ENCODE measurements around the gene SRSF3. TPM values are rescaled to one million over a fixed set of nuclear protein-coding genes. Genes with fewer than 3 reads are reported as not detected.
A peak's percentile ranks its signal among the peaks of the same experiment; 100 is the strongest.

The SRSF3 gene
- total RNA-seq, 3 donors from 2014 or later: 163 to 425 (median 276) TPM

DNA sequence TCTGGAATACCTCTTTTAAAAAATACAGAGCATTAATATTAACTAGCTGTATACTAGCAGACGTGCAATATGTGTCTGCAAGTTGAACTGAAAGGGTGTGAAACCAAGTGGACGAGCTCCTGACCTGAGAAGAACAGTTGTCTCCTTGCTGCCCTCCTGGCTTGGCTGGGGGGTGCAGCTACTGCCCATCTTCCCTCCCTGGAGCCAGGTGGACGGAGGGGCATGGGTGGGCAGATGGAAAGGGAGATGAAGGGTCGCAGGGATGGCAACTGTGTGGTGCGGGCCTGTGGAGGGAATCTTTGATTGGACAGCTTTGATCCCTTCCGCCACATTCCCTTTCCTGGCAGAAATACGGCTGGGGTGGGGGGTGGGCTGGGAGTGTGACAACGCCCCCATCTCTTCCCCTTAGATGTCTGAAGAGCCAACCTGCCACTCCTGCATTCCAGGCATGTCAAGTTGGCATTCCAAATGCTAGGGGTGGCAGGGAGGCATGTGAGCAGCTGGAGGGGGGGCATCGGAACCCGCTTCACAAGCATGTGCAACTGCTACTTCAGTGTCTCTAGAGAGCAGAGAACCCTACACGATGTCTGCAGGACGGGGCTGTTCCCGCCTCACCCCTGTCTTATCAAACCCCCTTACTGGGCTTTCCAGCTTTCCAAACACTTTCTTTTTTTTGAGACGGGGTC lies 37.3 kb downstream of the SRSF3 start:
- DNase-seq (ENCODE audit: low spot score in 2 of 2): no peak
- TF ChIP-seq POLR2A (IDR thresholded peaks at IDR 0.05) (no peak), POLR2AphosphoS5 (IDR thresholded peaks at IDR 0.05) (no peak)
- TF ChIP-seq, protein P1, sequence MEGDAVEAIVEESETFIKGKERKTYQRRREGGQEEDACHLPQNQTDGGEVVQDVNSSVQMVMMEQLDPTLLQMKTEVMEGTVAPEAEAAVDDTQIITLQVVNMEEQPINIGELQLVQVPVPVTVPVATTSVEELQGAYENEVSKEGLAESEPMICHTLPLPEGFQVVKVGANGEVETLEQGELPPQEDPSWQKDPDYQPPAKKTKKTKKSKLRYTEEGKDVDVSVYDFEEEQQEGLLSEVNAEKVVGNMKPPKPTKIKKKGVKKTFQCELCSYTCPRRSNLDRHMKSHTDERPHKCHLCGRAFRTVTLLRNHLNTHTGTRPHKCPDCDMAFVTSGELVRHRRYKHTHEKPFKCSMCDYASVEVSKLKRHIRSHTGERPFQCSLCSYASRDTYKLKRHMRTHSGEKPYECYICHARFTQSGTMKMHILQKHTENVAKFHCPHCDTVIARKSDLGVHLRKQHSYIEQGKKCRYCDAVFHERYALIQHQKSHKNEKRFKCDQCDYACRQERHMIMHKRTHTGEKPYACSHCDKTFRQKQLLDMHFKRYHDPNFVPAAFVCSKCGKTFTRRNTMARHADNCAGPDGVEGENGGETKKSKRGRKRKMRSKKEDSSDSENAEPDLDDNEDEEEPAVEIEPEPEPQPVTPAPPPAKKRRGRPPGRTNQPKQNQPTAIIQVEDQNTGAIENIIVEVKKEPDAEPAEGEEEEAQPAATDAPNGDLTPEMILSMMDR (IDR thresholded peaks at IDR 0.05): no peak
- Histone ChIP-seq H3K4me1 (peaks cover 0 to 3% of the 10 kb centered on the region in 2 donors), H3K36me3 (no peaks in the 10 kb centered on the region), H3K27me3 (no peaks in the 10 kb centered on the region), H3K9me3 (no peaks in the 10 kb centered on the region), H3K27ac (no peak overlapping the region), H3K4me3 (no peak overlapping the region)
- intact Hi-C loops (cut with DNase I; ENCODE audit: low total_unique reads): loop anchor here (10.0 kb wide), 1 partner anchor 123 kb away; no protein-coding TSS in a partner anchor

DNA sequence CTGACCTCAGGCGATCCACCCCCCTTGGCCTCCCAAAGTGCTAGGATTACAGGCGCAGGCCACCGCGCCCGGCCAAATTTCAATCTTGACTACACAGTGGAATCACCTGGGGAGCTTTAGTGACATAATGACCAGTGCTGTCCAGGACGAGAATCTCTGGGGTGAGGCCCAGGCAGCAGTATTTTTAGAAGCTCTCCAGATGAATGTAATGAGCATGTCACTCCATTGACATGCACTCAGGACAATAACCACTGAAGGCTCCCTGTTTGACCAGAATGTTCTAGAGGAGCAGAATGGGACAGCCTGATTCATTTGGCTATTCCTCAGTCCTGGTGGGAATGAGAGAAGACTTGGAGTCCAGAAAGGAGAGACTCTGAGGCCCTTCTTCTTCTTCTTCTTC lies 39.2 kb downstream of the SRSF3 start:
- H3K27me3 ChIP-seq: no peaks in the 10 kb centered on the region
- TF ChIP-seq, protein P1 (IDR thresholded peaks at IDR 0.05): no peak
- no peak for TF ChIP-seq POLR2A (IDR thresholded peaks at IDR 0.05)
- TF ChIP-seq POLR2AphosphoS5 (IDR thresholded peaks at IDR 0.05): no peak
- intact Hi-C loops (cut with DNase I; ENCODE audit: low total_unique reads): loop anchor here (10.0 kb wide), 1 partner anchor 121 kb away; no protein-coding TSS in a partner anchor

DNA sequence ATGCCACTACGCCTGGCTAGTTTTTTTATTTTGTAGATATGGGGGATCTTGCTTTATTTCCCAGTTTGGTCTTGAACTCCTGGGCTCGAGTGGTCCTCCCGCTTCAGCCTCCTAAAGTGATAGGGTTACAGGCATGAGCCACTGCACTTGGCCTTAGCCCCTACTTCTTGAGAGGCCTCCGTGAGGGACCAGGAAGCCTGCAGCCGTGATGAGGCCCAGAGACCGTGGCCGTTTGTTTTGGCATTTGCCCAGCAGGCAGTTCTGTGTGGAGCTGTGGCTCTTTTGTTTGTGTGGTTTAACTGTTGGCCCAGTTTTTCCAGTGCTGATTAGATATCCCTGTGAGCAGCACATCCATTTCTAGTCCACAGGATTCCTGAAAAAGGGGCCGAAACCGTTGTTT lies 39.8 kb downstream of the SRSF3 start:
- Histone ChIP-seq H3K36me3 (no peaks in the 10 kb centered on the region), H3K27me3 (no peaks in the 10 kb centered on the region), H3K27ac (peak overlapping the region; percentile 33 to 34), H3K9me3 (no peaks in the 10 kb centered on the region), H3K4me3 (no peak overlapping the region), H3K4me1 (peaks cover 0 to 7% of the 10 kb centered on the region in 2 donors)
- intact Hi-C loops (cut with DNase I; ENCODE audit: low total_unique reads): loop anchor here (10.0 kb wide), 1 partner anchor 121 kb away; no protein-coding TSS in a partner anchor
- TF ChIP-seq POLR2A (IDR thresholded peaks at IDR 0.05) (no peak), POLR2AphosphoS5 (IDR thresholded peaks at IDR 0.05) (no peak)
- TF ChIP-seq, protein P1 (IDR thresholded peaks at IDR 0.05): no peak
- DNase-seq (ENCODE audit: low spot score in 2 of 2): peak; percentile 35 to 80

More for the DNA sequence above, 39.2 kb downstream of the SRSF3 start:
- H3K27ac ChIP-seq: no peak overlapping the region
- no peak for DNase-seq (ENCODE audit: low spot score in 2 of 2)
- no peaks in the 10 kb centered on the region for H3K9me3 ChIP-seq
- H3K4me1 ChIP-seq: peaks cover 0 to 7% of the 10 kb centered on the region in 2 donors
- no peak overlapping the region for H3K4me3 ChIP-seq
- no peaks in the 10 kb centered on the region for H3K36me3 ChIP-seq

DNA sequence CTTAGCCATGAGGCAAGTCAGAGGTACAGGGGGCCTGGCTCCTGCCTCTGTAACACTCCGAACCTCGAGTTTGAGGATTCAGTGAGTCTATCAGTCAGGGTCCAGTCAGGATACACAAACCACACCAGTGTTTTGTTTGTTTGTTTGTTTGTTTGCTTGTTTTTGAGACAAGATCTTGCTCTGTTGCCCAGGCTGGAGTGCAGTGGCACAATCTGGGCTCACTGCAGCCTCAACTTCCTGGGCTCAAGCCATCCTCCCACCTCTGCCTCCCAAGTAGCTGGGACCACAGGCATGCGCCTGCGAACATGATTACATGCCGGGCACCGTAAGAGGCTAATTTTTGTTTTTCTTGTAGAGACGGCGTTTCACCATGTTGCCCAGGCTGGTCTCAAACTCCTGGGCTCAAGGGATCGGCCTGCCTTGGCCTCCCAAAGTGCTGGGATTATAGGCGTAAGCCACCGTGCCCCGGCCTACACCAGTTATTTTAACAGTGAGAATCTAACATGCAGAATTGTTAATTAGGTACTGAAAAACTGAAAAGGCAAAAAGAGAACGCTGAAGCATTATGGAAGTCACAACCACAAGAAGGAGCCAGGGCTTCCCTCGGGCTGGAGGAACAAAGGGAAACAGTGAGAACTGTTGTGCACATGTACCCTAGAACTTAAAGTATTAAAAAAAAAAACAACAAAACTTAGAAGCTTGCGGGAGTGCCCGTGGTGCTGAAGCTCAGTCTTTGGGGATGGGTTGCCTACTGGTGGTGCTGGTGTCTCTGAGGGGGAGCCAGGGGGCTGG lies 40.4 kb downstream of the SRSF3 start:
- Histone ChIP-seq H3K27me3 (no peaks in the 10 kb centered on the region), H3K36me3 (no peaks in the 10 kb centered on the region), H3K4me3 (no peak overlapping the region), H3K27ac (peak overlapping the region; percentile 33 to 34), H3K9me3 (no peaks in the 10 kb centered on the region), H3K4me1 (peaks cover 0 to 7% of the 10 kb centered on the region in 2 donors)
- no peak for DNase-seq (ENCODE audit: low spot score in 2 of 2)
- TF ChIP-seq POLR2A (IDR thresholded peaks at IDR 0.05): no peak
- no peak for TF ChIP-seq POLR2AphosphoS5 (IDR thresholded peaks at IDR 0.05)
- TF ChIP-seq, protein P1 (IDR thresholded peaks at IDR 0.05): no peak
- intact Hi-C loops (cut with DNase I; ENCODE audit: low total_unique reads): loop anchor here (10.0 kb wide), 1 partner anchor 120 kb away; no protein-coding TSS in a partner anchor

All from breast epithelium (tissue), 4 donors.